GM18499 (cell line): ENCODE results near the gene MYRIP.
"Not testable (repeated sequence)": the region's sequence is repeated elsewhere in the genome, so short reads cannot be mapped to it uniquely, and the experiment has no call there.

Source experiments
- ATAC-seq: cut with Tn5 transposase; IDR thresholded peaks from one replicate; pipeline ENCODE4 v1.9.1; 2021; ENCODE audit warnings: moderate number of reproducible peaks; ENCODE audit not compliant: insufficient read depth, unreplicated experiment

MYRIP gene

DNA sequence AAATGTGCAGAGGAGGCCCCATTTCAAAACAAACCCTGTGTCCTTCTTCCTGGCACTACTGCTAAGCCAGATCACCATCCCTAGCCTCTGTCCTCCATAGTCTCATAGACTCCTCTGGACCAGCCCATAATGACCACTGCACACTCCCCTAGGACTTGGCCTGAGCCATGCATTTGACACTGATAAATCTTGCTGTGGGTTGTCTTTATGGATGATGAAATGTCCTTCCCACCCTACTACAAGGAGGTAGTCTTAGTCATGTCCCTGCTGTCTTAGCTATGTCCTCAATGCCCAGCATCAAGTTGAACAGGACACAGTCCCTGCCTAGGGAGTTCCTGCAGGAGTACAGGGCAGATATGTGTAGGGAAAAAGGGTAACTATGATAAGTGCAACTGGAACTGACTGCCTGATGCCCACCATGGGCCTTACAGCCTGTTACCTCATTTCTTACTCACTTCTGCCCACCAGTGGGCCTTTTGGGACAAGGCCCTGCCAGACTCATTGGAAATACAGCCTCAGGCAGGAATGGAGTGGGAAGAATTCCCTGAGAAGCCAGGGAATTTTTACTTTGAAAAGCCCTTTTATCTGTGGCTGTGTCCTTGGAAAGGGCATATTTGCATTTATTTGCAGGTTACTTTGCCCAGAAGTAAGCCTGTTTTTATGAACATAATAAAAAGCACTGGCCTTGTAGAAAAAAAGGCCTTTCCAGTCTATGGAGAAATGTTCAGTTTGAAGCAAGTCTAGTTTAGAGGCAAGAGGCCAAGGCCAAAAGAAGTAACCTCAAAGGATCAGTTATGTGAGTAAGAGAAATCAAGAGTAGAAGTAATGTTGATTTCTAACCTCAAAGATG is 300.5 kb downstream of the MYRIP start:
- ATAC-seq, result no peak

DNA sequence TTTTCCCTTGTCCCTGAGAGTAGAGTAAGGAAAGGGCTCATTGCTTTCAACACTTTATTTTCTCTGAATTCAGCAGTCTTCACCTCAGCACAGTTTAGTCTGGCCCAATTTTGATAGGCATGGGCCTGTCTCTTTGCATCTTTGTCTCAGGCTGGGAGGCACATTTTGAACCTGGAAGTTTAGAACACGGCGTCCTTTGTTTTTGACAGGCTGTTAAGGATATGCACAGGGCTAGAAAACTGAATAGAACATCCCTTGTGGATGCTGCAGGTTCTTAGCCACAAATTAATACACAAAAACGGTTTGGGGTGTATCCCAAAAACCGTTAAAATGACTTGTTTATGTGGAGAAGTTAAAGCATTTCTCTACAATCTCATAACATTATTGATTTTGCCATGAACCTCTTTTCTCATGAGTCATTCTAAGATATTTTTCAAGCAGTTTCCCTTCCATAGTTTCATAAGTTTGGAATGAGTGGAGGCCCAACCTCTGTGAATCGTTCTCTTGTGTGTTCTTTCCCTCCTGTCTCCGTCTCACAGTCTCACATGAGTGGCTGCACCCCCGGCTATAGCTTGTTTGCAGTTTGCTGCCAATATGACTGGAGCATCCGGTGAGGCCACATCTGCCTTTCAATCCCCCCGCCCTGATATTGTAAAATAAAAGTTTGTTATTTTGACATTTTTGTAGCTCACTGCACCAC is 307.2 kb downstream of the MYRIP start:
- ATAC-seq, result no peak

DNA sequence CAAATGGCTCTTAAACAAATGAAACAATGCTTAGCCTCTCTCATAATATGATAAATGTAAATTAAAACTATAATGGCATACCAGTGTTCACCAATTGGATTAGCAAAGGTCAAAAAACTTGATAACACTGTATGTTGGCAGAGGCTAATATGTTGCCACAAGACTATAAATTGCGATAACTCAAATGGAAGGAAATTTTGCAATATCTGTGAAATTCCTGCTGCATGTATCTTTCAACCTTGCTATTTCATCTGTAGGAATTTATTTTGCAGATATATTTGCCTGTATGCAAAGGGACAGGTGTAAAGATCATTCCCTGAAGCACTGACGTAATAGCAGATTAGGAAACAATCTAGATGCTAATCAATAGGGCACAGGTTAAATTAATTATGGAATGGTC is 308.7 kb downstream of the MYRIP start:
- ATAC-seq, result no peak

DNA sequence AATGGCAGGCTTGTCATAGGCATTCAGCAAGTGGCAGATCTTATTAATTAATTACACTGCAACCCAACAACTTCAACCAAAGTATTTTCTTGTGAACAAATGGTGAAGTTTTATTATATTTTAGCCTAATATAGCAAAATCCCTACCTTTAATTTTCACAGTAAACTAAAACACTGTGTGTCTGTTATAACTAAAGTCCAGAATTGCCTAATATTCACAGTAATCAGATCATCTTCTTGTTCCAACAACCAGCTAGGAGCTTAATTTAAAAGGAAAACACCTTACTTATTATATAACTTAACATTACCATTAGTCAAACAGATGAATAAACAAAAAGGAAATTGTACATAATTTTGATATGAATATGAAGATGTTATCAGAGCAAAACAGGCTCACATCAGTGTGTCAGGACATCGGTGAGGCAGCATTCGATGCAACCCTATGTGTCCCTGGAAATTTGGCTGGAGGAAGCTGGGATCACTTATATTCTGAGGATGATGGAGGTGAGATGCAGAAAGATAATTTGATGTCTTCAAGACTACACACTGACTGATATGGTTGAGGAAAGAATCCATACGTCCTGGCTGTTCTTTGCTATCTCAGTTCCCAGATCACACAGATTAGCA is 310.8 kb downstream of the MYRIP start:
- ATAC-seq, result no peak

DNA sequence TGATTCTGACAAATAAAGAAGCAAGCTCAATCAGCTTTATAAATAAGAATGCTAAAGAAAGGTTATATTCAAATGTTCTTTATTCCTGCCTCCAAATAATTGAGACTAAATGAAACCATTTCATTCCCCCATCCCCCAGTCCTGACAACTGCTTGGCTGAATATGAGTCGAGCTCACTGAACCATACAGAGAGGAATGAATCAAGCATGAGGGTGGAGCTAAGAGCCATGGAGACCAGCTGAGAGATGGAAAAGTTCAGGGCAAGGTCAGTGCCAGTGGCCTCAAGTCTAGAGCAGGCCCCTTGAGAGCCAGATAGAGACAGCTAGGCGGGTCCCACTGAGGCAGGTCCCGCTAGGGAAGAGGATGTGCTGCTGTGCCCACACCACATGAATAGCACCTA is 311.4 kb downstream of the MYRIP start:
- ATAC-seq, result no peak

DNA sequence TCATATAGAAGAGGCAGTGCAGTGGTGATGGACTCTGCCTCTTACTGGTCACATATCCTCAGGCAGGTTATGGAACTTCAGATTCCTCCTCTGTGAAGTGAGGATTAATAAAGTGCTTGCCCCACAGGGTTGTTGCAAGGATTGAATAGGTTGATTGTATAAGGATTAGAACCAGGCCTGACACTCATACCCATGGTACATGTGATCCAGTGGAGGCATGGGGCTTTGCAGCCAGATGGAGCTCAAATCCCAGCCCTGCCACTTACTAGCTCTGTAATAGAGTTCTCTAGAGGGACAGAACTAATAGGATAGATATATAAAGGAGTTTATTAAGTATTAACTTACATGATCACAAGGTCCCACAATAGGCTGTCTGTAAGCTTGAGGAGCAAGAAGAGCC is 315.5 kb downstream of the MYRIP start:
- no peak for ATAC-seq

DNA sequence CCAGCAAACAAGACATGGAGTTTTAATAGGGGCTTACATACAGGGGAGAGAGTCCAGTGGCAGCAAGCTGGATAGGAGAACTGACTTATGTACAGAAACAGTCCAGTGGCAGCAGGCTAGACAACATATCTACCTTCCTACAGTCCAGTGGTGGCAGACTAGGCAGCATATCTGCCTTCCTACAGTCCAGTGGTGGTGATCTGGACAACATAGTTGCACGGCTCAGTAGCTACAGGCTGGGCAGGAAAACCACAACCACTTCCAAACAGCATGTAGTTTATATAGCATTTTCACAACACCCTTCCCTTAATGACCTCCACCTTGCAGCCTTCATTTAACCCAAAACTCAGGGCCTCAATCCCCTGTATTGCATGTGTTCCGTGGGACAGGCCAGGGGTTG is 318.8 kb downstream of the MYRIP start:
- no peak for ATAC-seq

DNA sequence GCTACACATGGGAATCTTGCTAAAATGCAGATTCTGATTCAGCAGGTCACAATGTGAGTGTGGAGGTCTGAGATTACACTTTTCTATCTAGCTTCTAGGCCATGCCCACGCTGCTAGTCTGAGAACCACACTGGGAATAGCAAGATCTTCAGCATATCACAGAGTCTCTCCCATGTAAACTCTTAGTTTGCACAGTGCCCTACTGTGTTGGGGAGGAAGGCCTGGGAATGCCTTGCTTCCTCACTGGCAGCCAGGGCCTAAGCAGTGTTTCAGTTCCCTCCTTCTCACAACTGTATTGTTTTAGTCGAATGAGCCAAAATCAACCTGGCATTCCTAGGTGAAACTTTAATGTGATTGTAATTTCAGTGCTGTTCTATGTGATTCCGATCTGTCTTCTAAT is 320.1 kb downstream of the MYRIP start:
- no peak for ATAC-seq

DNA sequence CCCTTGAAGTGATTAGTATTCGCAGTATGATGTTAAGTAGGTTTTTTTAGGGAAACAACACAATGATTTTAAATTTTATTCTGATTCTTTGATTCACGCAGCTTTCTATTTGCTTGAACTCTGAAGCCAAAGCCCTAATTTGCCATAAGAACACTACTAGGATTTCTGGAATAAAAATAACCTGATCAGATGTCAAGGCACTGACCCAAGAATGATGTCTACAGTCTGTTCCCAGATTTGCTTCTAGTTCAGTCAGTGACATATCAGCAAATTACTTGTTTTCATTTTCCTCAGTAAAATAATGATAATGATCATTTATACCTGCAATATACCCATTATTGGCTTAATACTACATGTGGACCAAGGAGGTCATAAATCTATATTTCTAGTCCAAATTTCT is 320.6 kb downstream of the MYRIP start:
- no peak for ATAC-seq

DNA sequence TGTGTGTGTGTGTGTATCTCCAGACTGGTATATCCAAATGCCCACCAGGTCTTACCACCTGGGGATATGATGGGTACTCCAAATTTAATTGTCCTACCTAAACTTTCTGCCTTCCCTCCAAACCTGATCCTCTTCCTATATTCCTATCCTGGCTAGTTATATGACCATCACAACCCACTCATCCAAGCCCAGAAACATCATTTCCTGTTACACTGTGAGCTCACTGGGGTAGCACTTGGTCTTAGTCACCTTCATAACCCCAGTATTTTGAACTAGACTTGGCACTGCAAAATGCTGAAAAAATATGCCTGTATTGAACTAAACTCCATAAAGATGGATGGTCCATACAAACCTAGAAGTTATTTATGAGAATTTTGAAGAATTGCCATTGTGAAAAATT is 321.3 kb downstream of the MYRIP start:
- no peak for ATAC-seq

DNA sequence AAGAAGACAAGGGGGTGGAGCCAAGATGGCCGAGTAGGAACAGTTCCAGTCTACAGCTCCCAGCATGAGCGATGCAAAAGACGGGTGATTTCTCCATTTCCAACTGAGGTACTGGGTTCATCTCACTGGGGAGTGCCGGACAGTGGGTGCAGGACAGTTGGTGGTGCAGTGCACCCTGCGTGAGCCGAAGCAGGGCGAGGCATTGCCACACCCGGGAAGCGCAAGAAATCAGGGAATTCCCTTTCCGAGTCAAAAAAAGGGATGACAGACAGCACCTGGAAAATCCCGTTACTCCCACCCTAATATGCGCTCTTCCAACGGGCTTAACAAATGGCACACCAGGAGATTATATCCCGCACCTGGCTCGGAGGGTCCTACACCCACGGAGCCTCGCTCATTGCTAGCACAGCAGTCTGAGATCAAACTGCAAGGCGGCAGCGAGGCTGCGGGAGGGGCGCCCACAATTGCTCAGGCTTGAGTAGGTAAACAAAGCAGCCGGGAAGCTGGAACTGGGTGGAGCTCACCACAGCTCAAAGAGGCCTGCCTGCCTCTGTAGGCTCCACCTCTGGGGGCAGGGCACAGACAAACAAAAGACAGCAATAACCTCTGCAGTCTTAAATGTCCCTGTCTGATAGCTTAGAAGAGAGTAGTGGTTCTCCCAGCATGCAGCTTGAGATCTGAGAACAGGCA is 324.6 kb downstream of the MYRIP start:
- not testable (repeated sequence) for ATAC-seq

DNA sequence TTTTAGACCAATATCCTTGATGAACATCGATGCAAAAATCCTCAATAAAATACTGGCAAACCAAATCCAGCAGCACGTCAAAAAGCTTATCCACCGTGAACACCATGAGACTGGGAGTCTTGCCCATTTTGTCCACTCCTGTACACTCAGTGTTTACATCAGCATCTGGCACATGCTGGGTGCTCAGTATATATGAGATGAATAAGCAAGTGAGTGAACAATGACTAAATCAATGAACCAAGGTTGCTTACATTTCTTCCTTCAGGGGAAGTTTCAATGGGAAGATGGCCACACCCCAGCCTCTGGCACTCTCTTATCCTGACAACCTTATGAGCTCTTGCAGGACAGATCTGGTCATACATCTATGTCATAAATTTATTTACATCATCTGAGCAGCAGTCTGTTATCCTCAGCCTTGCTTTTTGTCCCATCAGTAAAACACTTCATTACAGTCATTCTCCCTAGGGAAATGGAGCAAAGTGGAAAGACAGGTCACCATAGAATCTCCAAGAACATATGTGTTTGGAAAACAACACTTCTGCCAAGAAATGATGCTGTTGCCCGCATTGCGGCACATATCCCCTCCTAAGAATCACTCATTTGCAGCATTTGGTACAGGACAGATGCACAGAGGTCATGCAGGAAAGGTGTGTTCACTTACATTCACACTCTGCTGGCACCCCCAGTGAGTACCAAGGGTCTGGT is 328.3 kb downstream of the MYRIP start:
- no peak for ATAC-seq

DNA sequence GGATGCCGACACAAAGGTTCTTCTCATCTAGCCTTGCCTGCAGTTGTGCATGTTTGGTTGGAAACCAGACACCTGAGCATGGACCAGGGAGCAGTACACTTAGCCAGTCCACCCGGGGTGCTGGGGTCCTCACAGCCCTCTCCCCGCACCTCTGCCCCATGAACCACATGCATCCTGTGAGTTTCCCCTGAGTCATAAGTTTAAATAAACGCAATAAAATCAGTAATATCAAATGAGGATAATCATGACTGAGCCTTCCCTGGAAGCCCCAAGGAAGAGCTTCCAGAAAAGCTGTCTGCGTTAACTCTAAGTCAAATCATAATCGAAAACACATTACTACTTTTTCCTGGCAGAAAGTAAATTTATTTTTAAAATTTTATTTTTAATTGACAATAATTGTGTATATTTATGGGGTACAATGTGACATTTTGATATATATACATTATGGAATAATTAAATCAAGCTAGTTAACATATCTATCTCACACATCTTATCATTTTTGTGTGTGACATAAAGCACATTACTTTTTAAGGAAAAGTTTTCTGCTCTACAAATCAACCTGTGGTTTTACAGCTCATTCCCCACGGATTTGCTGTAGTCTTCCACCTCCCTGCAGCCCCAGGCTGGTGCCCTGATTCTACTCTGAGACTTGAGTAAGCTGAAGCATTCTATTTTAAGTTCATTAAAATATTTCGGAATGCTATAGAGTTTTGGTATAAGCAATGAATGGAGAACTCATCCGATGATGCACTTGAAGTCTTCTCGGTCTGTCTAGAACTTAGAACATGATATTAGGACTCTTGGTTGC is 334.1 kb downstream of the MYRIP start:
- ATAC-seq, result no peak

DNA sequence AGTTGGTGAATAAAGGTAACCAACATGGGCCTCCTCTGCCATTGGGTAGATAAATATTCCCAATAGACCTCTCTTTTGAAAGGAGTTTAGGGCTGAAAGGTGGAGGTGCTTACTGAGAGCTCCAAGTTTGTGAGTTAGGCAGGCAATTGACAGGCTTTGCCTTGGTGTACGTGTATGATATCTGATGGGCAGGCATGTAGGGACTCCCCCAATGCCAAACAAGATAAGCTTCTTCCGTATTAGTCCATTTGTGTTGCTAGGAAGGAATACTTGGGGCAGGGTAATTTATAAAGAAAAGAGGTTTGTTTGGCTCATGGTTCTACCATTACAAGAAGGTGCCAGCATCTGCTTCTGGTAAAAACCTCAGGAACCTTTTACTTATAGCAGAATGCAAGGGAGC is 339.4 kb downstream of the MYRIP start:
- no peak for ATAC-seq

DNA sequence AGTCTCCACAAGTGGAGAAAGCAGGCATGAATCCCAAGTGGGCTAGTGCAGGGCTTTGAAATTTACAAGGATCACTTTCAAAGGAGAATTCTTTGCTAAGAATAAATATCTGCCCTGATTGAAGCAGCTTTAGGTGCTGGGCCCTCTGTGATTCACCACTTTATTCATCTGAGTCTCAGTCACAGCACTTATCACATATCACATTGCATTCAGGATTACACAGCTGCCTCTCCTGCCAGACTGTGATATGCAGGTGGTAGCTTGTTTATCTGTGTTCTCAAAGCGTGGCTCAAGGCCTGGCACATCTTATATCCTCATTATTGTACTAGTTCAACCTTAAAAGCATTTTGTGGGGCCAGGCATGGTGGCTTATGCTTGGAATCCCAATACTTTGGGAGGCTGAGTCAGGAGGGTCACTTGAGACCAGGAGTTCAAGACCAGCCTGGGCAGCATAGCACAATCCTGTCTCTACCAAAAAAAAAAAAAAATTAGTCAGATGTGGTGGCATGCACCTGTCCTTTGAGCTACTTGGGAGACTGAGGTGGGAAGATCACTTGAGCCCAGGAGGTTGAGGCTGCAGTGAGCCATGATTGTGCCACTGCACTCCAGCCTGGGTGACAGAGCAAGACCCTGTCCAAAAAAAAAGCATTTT is 343.2 kb downstream of the MYRIP start:
- no peak for ATAC-seq

DNA sequence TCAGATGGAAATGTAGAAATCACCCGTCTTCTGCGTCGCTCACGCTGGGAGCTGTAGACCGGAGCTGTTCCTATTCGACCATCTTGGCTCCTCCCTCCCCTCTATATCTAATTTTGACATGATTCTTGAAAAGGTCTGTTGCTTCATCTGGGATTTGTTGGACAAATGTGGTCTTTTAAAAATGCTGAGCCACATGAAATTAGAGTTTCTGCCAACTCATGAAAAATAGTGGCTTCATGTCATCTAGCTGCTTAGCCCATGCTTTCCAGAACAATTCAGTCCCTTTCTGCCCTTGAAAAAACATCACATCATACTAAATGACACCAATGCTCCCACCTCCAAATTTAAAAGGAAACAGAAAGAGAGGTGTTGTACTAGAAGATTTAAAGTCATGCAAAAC is 351.5 kb downstream of the MYRIP start:
- no peak for ATAC-seq

DNA sequence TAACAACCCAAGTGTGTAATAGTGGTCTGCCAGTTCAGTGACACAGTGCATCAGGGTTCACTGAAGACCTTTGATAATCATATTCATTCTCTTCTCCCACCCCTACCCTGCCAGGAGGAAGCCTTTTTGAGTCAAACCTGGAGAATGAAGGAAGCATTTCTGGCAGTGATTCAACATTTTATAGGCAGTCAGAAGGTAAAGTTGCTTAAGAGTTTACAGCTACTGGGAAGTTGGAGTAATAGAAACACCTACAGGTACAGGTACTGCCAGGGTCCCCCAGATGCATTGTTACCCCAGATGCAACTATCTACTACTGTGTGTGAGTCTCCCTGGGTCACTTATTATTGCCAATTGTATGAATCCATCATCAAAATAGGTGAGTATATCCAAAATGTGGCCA is 353.2 kb downstream of the MYRIP start:
- no peak for ATAC-seq

DNA sequence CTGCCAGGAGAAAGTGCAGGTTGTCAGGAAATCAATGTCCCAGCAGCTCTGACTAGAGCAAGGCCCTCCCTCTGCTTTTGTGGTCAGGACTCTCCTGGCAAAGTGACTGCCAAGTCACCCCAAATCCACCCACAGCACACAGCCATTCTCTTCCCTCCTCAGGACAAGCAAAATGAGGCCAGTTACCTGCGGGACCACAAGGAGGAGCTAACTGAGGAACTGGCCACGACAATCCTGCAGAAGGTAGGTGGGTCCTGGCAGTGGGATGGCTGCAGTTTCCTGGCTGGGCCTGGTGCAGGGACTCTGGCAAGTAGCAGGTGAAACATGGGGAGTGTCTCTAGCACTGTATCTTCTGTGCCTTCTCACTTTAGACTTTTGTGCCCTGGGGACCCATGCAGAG is 357.6 kb downstream of the MYRIP start:
- no peak for ATAC-seq

DNA sequence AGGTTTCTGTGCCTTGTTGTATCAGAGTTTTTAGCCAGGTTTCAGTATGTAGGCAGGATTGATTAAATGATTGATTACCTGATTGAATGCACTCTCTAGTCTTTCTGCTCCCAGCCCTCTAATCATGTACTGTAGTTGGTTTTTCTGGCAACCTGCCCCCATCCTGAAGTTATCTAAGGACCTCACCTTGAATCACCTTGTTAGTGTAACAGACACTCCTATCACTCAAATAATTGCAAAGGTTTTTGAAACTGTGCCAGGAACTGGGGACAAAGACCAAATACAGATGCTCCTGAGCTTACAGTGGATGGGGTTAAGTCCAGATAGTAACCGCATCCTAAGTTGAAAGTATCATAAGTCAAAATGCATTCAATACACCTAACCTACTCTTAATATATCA is 358.5 kb downstream of the MYRIP start:
- ATAC-seq, result no peak
